Mammary epithelial cell (primary cell): ENCODE data around the gene ATP8A2.

Experiments
- EZH2 ChIP-seq: IDR thresholded peaks from 2 replicates; pipeline ENCODE4 v1.6.1; 2012; ENCODE audit warnings: low read length, inconsistent platforms, borderline replicate concordance
- TF ChIP-seq, protein P1 (sequence below), 2 donors: IDR thresholded peaks in 1 of 2; conservative IDR thresholded peaks in 1 of 2; 2 replicates each; pipeline ENCODE4 v1.5.1; 2011 to 2012; ENCODE audit warnings: inconsistent platforms in 2 of 2, low read length in 2 of 2, mild to moderate bottlenecking in 2 of 2, control low read depth in 1 of 2, low read depth in 1 of 2; ENCODE audit not compliant: insufficient read depth in 1 of 2; ENCODE audit errors: extremely low read depth in 1 of 2

DNA sequence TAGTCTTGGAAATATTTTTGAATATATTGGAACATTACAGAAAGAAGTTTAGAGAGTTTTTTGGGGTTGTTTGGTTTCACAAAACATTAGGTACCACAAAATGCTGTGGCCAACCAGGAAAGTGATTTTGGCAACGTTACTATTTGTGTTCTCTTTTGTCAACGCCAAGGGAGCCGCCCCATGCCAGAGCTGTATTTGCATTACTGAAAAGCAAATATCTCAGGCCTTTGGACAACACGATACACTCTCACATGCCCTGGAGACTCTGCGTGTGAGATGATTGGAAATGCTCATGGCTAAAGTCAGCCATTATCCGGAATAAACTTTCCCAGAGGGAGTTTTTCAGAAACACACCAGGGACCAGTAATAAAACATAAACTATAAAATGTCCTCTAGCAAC lies 355.5 kb downstream of the ATP8A2 start:
- TF ChIP-seq, protein P1, sequence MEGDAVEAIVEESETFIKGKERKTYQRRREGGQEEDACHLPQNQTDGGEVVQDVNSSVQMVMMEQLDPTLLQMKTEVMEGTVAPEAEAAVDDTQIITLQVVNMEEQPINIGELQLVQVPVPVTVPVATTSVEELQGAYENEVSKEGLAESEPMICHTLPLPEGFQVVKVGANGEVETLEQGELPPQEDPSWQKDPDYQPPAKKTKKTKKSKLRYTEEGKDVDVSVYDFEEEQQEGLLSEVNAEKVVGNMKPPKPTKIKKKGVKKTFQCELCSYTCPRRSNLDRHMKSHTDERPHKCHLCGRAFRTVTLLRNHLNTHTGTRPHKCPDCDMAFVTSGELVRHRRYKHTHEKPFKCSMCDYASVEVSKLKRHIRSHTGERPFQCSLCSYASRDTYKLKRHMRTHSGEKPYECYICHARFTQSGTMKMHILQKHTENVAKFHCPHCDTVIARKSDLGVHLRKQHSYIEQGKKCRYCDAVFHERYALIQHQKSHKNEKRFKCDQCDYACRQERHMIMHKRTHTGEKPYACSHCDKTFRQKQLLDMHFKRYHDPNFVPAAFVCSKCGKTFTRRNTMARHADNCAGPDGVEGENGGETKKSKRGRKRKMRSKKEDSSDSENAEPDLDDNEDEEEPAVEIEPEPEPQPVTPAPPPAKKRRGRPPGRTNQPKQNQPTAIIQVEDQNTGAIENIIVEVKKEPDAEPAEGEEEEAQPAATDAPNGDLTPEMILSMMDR (conservative IDR thresholded peaks at IDR 0.05 in 1 of 2, IDR thresholded peaks at IDR 0.05 in 1 of 2; ENCODE audit: extremely low read depth in 1 of 2, insufficient read depth in 1 of 2, low read depth in 1 of 2, low read length in 2 of 2) = no peak
- TF ChIP-seq EZH2 = no peak
